GM19025 (cell line): Measurements from ENCODE around the gene SDK2.

ENCODE experiments used
- ATAC-seq: cut with Tn5 transposase; IDR thresholded peaks from one replicate; pipeline ENCODE4 v1.9.1; 2021; ENCODE audit warnings: mild to moderate bottlenecking, low read depth, moderate library complexity; ENCODE audit not compliant: unreplicated experiment

Gene SDK2

DNA sequence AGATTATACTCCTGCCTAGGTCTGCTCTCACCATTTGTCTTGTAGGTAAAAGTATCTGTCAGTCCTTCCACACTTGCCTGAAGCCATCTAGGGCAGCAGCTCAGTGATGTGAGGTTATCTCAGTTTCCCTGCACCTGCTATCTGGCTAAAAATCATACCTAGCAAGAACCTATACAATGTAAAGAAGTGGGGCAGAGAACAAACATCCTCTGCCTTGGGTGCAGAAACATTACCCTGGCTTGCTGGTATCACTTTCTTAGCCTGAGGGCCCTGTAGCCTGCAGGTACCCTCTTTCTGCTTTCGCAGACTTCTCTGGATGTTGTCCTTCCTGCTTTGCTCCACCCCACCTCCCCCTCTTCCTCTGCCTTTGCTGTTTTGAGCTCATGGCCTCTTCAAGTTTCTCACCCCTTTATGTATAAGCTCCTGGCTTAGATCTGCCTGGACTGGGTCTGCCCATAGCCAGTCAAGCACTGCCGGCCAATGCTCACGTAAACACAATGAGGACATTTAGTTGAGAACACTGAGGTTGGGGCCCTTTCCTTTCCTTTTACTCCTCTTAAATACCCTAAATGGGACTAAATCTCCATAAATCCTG lies 8.7 kb upstream of the SDK2 start:
- no peak for ATAC-seq

- ATAC-seq, result no peak
These were observed 6.5 kb upstream of the SDK2 start for GRCh38 chr17:73650617-73651200.

- ATAC-seq, result no peak
These were observed 5.9 kb upstream of the SDK2 start for GRCh38 chr17:73650140-73650539.

- no peak for ATAC-seq
These were observed 4.7 kb upstream of the SDK2 start for GRCh38 chr17:73648974-73649373.

GRCh38 chr17:73648543-73648820 lies 4.2 kb upstream of the SDK2 start:
- no peak for ATAC-seq

DNA sequence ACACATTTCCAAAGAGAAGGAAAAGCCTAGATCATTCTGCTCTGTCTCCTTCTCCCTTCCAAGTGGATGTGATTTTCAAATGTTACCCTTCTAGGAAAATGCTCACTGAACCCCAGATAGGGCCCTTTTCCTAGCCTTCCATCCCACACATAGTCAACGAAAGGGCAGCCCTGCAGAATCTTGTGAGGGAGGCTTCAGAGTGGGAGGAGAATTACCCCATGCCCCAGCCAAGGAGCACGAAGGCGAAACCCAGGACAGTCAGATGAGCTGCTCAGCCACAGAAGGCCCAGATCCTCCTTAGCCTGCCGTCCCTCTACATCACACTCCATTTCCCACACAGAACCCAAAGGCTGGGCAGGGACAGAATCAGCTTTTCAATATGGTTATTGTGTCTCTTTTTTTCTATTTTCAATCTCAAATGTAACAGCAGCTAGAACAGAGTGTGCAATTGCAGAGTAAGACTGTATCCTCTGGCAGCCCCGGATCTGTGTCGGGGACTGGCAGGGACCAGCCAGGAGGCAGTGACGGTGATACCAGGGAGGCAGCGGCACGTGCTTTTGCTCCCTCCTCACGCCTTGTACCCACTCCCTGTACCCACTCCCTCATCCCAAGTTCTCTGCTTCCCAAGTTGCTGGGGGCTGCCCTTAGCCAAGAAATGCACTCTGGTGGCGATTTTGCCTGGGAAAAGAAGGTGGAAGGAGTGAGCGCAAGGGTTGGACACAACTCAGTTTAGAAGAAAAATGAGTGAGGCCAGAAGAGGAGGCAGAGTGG lies 3.7 kb upstream of the SDK2 start:
- ATAC-seq, result no peak

GRCh38 chr17:73647301-73647695 lies 3.1 kb upstream of the SDK2 start:
- no peak for ATAC-seq

GRCh38 chr17:73646409-73647300 lies 2.4 kb upstream of the SDK2 start:
- no peak for ATAC-seq

- no peak for ATAC-seq
These were observed 1.0 kb upstream of the SDK2 start for GRCh38 chr17:73645050-73645871.

DNA sequence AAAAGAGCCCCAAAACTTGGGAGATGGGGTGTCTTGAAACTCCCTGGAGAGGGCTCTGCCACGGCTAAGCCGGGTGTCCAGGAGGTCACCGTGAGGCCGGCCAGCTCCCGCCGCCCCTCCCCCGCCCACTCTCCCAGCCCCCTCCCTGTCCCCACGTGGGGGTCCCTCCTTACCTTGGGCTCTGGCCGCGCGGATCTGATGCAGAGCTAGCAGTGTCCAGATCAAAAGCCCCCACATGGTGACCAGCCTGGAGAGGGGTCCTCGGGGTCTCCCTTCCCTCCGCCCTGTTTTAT lies 447 bp downstream of the SDK2 start:
- ATAC-seq, result no peak

DNA sequence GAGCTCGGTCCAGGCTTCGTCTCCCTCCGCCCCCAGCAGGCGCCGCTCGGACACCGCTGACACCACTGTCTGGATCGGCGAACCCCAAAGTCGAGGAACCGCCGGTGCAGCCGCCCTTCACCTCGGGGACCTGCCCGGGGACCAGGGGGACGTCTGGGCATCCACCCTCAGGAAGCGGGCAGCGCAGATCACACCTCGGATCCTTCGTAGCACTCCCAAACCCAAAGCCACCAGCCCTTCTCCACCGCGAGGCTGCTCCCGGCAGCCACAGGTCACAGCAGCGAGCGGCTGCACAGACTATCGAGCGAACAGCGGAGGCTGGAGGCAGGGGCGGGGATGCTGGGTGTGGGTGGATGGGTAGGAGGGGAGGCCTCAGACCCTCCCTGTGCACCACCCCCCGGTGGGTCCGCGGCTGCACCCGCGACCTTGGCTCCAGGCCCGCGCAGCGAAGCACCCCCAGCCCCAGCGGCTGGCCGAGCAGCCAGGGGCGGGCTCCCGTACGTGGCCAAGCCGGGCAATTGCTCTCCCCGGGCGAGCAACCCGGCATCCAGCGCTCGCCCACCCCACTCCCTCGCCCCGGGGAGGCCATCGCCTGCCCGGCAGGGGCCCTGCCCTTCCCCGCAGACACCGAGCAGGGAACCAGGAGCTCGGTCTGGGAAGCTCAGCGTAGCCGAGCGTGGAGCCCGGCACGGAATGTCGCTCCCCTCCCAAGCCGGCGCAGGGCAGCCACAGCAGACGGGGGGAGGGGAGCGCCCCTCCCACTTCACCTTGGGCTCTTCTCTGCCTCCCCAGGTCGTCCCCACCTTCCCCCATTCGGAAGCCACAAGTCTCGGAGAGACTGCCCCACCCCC lies 1.0 kb downstream of the SDK2 start:
- no peak for ATAC-seq

DNA sequence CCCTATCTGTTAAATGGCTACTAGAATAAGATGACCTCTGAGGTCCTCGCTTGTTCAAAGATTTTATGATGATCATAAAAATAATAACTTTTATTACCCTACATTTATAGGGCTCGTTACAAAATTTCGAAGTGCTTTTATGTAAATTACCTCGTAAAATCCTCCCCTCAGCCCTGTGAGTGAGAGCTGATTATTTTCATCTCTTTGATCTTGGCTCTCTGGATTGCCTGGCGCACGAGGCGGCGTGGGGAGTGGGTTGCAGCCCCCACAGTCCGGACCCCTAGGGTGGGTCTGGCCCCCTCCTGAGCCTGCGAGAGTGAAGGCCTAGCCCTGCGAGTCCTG lies 1.6 kb downstream of the SDK2 start:
- no peak for ATAC-seq

GRCh38 chr17:73641826-73642600 lies 2.2 kb downstream of the SDK2 start:
- no peak for ATAC-seq

GRCh38 chr17:73640691-73641090 lies 3.6 kb downstream of the SDK2 start:
- ATAC-seq, result no peak

GRCh38 chr17:73639932-73640331 lies 4.3 kb downstream of the SDK2 start:
- no peak for ATAC-seq

GRCh38 chr17:73639322-73639721 lies 4.9 kb downstream of the SDK2 start:
- ATAC-seq, result no peak

DNA sequence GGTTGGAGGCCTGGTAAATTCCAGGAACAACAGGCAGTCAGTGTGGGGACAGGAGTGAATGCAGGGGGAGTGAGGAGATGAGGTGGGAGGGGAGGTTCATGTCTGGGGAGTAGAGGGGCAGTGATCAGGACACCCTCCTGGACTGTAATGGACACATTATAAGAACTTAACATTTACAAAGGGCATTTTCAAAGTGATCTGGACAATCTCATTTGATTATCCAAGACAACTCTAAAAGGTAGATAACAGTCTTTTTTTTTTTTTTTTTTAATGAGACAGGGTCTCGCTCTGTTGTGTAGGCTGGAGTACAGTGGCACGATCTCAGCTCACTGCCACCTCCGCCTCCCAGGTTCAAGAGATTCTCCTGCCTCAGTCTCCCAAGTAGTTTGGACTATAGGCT lies 5.7 kb downstream of the SDK2 start:
- no peak for ATAC-seq

DNA sequence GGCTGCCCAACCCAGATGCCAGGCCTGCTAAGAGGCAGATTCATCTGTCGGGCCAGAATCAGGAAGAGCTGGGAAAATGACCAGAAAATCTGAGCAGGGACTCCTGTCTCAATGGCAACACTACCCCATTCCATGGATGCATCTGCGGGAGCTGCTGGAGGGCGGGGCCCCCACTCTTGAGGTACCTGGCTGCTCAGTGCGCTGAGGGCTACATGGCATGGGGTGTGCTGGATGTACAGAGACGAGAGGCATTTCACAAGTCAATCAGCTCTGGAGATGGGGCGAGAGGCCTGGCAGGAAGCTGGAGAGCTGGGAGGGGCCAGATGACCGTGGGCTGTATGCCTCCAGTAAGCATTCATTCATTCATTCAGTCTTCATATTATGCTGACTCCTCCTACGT lies 6.4 kb downstream of the SDK2 start:
- ATAC-seq, result no peak
